MM.1S (cell line): Measurements from ENCODE around the gene GFM1.

ENCODE experiments used
- DNase-seq: peaks from one replicate; pipeline ENCODE4 v3.0.0-alpha.2; 2015
- H2AFZ ChIP-seq: fragments of 300-600 bp; sonication (generic); 2 replicates; pipeline ENCODE4 v1.6.0; 2016; ENCODE audit warnings: antibody characterized with exemption, low read length
- H3F3A ChIP-seq: fragments of 300-600 bp; sonication (generic); 2 replicates; pipeline ENCODE4 v1.6.1; 2016; ENCODE audit warnings: mild to moderate bottlenecking, antibody characterized with exemption, low read length, moderate library complexity, mixed read lengths; ENCODE audit not compliant: insufficient read depth
- H3K27ac ChIP-seq: fragments of 300-600 bp; sonication (generic); 2 replicates; pipeline ENCODE4 v1.5.1; 2016; ENCODE audit warnings: mild to moderate bottlenecking, low read length
- H3K27me3 ChIP-seq: fragments of 300-600 bp; sonication (generic); replicated peaks from 2 replicates; pipeline ENCODE4 v1.6.0; 2016; ENCODE audit warnings: low read length; ENCODE audit not compliant: insufficient read depth
- H3K36me3 ChIP-seq: fragments of 300-600 bp; sonication (generic); replicated peaks from 2 replicates; pipeline ENCODE4 v1.6.1; 2016; ENCODE audit warnings: mild to moderate bottlenecking, low read length, mixed read lengths; ENCODE audit not compliant: insufficient read depth
- H3K4me1 ChIP-seq: fragments of 300-600 bp; sonication (generic); 2 replicates; pipeline ENCODE4 v1.6.1; 2016; ENCODE audit warnings: low read length, mixed read lengths
- H3K4me2 ChIP-seq: fragments of 300-600 bp; sonication (generic); 2 replicates; pipeline ENCODE4 v1.6.0; 2016; ENCODE audit warnings: low read depth, low read length
- H3K4me3 ChIP-seq: fragments of 300-600 bp; sonication (generic); 2 replicates; pipeline ENCODE4 v1.5.1; 2016; ENCODE audit warnings: low read length, mixed read lengths
- H3K79me2 ChIP-seq: fragments of 300-600 bp; sonication (generic); 2 replicates; pipeline ENCODE4 v1.6.1; 2016; ENCODE audit warnings: mixed run types, low read length, mixed read lengths
- H3K9ac ChIP-seq: fragments of 300-600 bp; sonication (generic); 2 replicates; pipeline ENCODE4 v1.6.1; 2016; ENCODE audit warnings: low read length, mixed read lengths
- H3K9me2 ChIP-seq: fragments of 300-600 bp; sonication (generic); replicated peaks from 2 replicates; pipeline ENCODE4 v1.6.1; 2016; ENCODE audit warnings: mild to moderate bottlenecking, low read length, mixed read lengths; ENCODE audit not compliant: insufficient read depth
- H3K9me3 ChIP-seq: fragments of 300-600 bp; sonication (generic); replicated peaks from 2 replicates; pipeline ENCODE4 v1.6.1; 2016; ENCODE audit warnings: mild to moderate bottlenecking, low read length, mixed read lengths; ENCODE audit not compliant: insufficient read depth
- H4K20me1 ChIP-seq: fragments of 300-600 bp; sonication (generic); 2 replicates; pipeline ENCODE4 v1.6.1; 2016; ENCODE audit warnings: mild to moderate bottlenecking, low read length, moderate library complexity, mixed read lengths; ENCODE audit not compliant: insufficient read depth
- CTCF ChIP-seq: fragments of 300-600 bp; sonication (generic); IDR thresholded peaks from 2 replicates; pipeline ENCODE4 v1.5.1; 2016; ENCODE audit warnings: antibody characterized with exemption, low read length, mixed read lengths
- EZH2 ChIP-seq: fragments of 300-600 bp; sonication (generic); optimal IDR thresholded peaks from 2 replicates; pipeline ENCODE3; 2017; ENCODE audit warnings: low read depth, mild to moderate bottlenecking, antibody characterized with exemption, low read length, mixed read lengths
- EZH2phosphoT487 ChIP-seq: fragments of 300-600 bp; sonication (generic); IDR thresholded peaks from 2 replicates; pipeline ENCODE4 v1.6.1; 2018; ENCODE audit warnings: antibody characterized with exemption, low read length

Gene GFM1

GRCh38 chr3:158644345-158644908 lies at the start of gene GFM1:
Gene GFM1 (plus strand): TSS chr3:158644527. CDS start chr3:158644635, 108 bp downstream.
- peak within 1 kb of the TSS; percentile 74 for H3K27ac ChIP-seq
- TF ChIP-seq EZH2phosphoT487 (no peak), CTCF (peak; percentile 97)

DNA sequence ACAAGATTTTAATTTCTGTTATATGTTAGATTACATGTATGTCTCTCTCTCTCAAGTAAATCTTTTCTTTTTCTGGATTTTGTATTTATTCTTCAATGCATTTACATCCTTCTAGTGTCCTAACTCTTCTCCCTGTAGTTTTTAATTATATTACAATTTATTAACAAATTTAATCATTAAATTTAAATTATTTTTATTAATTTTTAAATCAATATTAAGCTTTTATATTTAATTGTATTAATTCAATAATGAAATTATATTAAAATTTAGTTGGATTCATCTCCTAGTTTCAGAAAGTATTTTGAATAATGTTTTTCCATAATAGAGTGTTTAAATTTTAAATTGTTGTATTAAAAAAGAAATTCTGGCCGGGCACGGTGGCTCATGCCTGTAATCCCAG lies 43.5 kb upstream of the GFM1 start:
- H3K27ac ChIP-seq, result no peak overlapping the region
- no peaks in the 10 kb centered on the region for H3K4me1 ChIP-seq
- H2AFZ ChIP-seq, result no peak overlapping the region
- no peaks in the 10 kb centered on the region for H3F3A ChIP-seq
- H3K9me2 ChIP-seq, result no peaks in the 10 kb centered on the region
- no peak overlapping the region for H3K9ac ChIP-seq
- no peak overlapping the region for H3K4me2 ChIP-seq
- H3K36me3 ChIP-seq, result no peaks in the 10 kb centered on the region
- H3K79me2 ChIP-seq, result no peaks in the 10 kb centered on the region
- H3K4me3 ChIP-seq, result no peak overlapping the region
- DNase-seq, result no peak
- TF ChIP-seq EZH2 (no peak), EZH2phosphoT487 (no peak), CTCF (no peak)
- H4K20me1 ChIP-seq, result no peaks in the 10 kb centered on the region
- no peaks in the 10 kb centered on the region for H3K27me3 ChIP-seq
- no peaks in the 10 kb centered on the region for H3K9me3 ChIP-seq

More at GRCh38 chr3:158644345-158644908, at the start of gene GFM1:
- no peaks in the 10 kb centered on the region for H3K27me3 ChIP-seq
- peak within 1 kb of the TSS; percentile 68 for H3K4me2 ChIP-seq
- H4K20me1 ChIP-seq, result no peaks in the 10 kb centered on the region; the same call in 1 of the 2 replicates
- DNase-seq, result peak; percentile 99
- H3K4me3 ChIP-seq, result peak within 1 kb of the TSS; percentile 89
- H3K9me3 ChIP-seq, result no peaks in the 10 kb centered on the region
- H3F3A ChIP-seq, result no peaks in the 10 kb centered on the region
- H3K9ac ChIP-seq, result peak within 1 kb of the TSS; percentile 85
- H3K79me2 ChIP-seq, result peaks cover 39% of the 10 kb centered on the region
- peak within 1 kb of the TSS; percentile 77 for H2AFZ ChIP-seq
- no peaks in the 10 kb centered on the region for H3K9me2 ChIP-seq
- H3K36me3 ChIP-seq, result peaks cover 6% of the 10 kb centered on the region; the same call in 1 of the 2 replicates
- H3K4me1 ChIP-seq, result peaks cover 13% of the 10 kb centered on the region

GRCh38 chr3:158602227-158602626 lies 42.1 kb upstream of the GFM1 start:
- Histone ChIP-seq H3K4me2 (no peak overlapping the region), H3K36me3 (no peaks in the 10 kb centered on the region), H3K9me2 (no peaks in the 10 kb centered on the region), H3K9ac (no peak overlapping the region), H3K27me3 (no peaks in the 10 kb centered on the region), H3K9me3 (no peaks in the 10 kb centered on the region), H3K4me1 (no peaks in the 10 kb centered on the region), H2AFZ (no peak overlapping the region), H3K4me3 (no peak overlapping the region), H3K79me2 (no peaks in the 10 kb centered on the region), H3F3A (no peaks in the 10 kb centered on the region), H4K20me1 (no peaks in the 10 kb centered on the region), H3K27ac (no peak overlapping the region)
- TF ChIP-seq CTCF, result no peak
- no peak for TF ChIP-seq EZH2phosphoT487
- no peak for TF ChIP-seq EZH2
- no peak for DNase-seq
